GM20000 (cell line): ENCODE data around the gene IGFL3.
"Not testable (repeated sequence)": the region's sequence is repeated elsewhere in the genome, so short reads cannot be mapped to it uniquely, and the experiment has no call there.

Source experiments
- DNase-seq: peaks from one replicate; pipeline ENCODE4 v3.0.0; 2012; ENCODE audit warnings: low spot score
- TF ChIP-seq, protein P1 (sequence below): IDR thresholded peaks from 2 replicates; pipeline ENCODE4 v1.5.1; 2012; ENCODE audit warnings: mild to moderate bottlenecking, control low read depth; ENCODE audit errors: extremely low read depth, missing control alignments

Gene IGFL3

DNA sequence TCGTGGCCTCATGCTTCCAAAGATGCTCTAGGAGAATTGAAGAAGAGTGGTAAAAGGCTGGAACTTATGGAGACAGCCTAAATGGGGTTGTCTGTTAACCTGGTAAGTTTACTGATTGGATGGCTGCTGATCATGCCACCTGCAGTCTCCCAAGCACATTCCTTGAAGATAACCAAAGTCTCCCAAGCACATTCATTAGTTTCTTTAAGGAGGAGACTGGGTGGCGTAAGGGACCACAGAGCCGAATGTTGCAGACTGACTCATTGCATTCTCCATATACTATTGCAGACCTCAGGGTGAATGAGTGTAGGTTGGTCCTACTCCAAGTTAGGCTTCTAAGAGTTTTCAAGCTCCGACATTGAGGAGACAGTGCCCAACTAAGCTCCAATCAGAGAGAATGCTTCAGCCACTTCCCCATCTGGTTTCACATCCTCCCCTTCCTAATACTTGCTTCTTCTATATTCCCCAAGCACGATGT, at the start of gene IGFL3:
IGFL3 (minus strand) TSS at position 51 of the 478 bp plus-strand sequence; CDS start at position 12, 39 bp downstream.
- DNase-seq = no peak
- TF ChIP-seq, protein P1, sequence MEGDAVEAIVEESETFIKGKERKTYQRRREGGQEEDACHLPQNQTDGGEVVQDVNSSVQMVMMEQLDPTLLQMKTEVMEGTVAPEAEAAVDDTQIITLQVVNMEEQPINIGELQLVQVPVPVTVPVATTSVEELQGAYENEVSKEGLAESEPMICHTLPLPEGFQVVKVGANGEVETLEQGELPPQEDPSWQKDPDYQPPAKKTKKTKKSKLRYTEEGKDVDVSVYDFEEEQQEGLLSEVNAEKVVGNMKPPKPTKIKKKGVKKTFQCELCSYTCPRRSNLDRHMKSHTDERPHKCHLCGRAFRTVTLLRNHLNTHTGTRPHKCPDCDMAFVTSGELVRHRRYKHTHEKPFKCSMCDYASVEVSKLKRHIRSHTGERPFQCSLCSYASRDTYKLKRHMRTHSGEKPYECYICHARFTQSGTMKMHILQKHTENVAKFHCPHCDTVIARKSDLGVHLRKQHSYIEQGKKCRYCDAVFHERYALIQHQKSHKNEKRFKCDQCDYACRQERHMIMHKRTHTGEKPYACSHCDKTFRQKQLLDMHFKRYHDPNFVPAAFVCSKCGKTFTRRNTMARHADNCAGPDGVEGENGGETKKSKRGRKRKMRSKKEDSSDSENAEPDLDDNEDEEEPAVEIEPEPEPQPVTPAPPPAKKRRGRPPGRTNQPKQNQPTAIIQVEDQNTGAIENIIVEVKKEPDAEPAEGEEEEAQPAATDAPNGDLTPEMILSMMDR = no peak

DNA sequence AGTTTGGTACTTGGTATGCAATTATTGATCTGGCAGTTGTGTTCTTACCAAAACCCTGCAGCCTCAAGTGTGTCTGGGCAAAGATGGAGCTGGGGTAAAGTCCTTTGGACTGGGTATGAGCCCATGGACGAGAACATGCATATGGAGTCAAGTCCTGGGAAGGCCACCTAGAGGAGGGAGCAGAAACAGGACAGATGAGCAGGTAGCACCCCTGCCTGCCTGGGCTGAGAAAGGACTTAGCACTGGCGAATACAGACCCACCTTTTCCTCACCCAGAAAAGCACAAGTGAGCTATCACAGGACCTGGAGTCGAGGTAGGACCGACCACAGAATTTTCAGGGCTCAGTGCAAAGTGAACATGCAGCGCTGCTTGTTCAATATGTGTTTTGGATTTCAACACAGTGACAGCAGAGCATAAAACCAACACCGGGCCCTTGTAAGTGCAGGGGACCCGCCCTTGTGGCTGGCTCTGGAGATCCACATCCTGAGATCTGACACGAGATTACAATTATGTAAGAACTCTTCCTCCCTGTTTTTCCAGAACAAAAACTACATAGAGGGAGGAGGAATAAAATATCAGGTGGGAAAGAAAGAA, 49.5 kb upstream of the IGFL3 start:
- DNase-seq = no peak
- TF ChIP-seq, protein P1 = no peak

DNA sequence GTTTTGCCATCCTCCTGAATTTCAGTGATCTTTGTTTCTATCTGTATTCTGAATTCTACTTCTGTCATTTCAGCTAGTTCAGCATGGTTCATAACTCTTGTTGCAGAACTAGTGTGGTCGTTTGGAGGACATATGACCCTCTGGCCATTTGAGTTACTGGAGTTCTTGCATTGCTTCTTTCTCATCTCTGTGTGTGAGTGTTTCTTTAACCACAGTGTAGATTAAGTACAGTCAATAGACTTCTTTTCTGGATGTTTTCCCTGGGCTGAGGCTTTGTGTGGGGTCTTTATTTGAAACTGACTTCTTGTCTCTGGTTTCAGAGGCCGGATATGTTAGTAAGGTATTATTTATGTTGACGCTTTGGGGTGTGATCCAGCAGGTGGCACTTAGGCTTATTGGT, 38.2 kb upstream of the IGFL3 start:
- DNase-seq = no peak
- TF ChIP-seq, protein P1 = no peak

DNA sequence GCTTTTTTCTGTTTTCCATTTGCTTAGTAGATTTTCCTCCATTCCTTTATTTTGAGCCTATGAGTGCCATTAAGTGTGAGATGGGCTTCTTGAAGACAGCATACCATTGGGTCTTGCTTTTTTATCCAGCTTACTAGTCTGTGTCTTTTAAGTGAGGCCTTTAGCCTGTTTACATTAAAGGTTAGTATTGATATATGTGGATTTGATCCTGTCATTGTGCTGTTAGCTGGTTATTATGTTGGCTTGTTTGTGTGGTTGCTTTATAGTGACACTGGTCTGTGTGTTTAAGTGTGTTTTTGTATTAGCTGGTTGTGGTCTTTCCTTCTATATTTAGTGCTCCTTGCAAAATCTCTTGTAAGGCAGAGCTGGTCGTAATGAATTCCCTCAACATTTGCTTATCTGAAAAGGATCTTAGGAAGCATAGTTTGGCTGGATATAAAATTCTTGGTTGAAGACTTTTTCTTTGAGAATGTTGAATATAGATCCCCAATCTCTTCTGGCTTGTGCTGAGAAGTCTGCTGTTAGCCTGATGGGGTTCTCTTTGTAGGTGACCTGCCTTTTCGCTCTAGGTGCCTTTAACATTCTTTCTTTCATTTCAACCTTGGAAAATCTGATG, 37.3 kb upstream of the IGFL3 start:
- DNase-seq = not testable (repeated sequence)

DNA sequence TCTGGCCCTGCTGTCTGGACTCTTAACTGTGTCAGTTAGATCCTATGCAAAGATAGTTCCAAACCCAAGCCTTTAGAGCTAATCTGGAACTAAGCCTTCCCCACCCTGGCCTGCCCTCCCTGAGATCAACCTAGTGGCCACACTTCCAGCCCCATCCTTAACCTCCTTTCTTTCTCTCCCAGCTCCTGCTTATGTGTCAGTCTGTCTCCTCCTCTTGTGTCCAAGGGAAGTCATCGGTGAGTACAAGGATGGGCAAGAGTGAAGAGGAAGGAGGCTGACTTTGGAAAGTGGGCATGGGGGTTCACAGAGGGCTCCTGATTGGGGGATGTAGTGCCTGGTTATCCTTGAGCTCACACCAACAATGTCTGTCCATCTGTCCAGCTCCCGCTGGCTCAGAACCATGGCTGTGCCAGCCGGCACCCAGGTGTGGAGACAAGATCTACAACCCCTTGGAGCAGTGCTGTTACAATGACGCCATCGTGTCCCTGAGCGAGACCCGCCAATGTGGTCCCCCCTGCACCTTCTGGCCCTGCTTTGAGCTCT, 35.8 kb upstream of the IGFL3 start:
- no peak for DNase-seq
- TF ChIP-seq, protein P1 = no peak

DNA sequence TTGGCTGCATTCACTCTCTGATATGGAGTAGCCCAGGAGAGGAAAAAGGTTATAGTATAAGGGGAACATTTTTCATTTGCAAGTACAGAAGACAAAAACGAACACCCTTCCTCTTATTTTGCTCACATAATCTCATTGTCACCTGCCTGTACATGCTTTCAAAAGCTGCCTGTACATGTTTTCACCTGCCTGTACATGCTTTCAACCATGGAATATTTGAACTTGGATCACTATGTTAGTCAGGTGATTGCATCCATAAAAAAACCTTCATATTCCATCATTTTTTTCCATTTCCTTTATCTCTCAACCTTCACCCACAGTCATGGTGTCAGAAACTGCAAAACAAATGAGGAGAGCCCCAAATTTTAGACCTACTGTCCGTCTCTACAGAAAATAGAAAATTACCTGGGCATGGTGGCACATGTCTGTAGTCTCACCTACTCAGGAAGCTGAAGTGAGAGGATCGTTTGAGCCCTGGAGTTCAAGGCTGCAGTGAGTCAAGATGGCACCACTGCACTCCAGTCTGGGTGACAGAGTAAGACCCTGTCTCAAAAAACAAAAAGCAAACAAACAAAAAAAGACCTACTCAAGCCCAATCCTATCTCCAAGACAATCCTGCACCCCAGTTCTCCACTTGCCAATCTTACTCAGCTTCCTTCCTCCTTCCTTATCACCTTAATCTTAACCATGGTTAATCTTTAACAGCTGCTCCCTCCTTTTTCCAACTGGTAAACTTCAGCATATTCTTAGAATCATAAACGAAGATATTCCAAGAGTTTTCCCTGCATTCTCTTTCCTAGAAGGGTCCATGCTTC, 35.1 kb upstream of the IGFL3 start:
- no peak for DNase-seq
- TF ChIP-seq, protein P1 = no peak

DNA sequence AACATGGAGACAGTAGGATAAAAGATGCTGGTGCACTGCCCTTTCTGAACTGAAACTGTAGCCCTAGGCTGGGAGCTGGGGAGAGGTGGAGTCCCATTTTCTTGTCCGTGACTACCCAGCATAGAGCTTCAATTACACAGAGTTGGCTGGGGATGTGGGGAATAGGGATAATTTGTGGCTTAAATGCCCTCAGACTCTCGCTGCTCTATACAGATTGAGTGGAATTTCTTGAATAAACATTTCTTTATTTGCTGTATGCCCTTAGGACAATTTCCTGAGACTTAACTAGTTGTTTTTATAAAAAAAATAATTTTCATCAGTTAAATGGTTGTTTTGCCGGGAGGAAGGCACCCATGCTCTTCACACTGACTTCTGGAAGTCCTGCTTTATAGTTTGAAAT, 30.7 kb upstream of the IGFL3 start:
- TF ChIP-seq, protein P1 = no peak
- DNase-seq = no peak
